SKM-1 (cell line): ENCODE measurements around the gene RAB4B.
"Not testable (repeated sequence)": the region's sequence is repeated elsewhere in the genome, so short reads cannot be mapped to it uniquely, and the experiment has no call there.

ENCODE experiments used
- DNase-seq: peaks from one replicate; lab custom pipeline; 2025; ENCODE audit not compliant: unreplicated experiment; lab: John Stamatoyannopoulos, UW

Gene RAB4B

GRCh38 chr19:40815223-40815622, 37.2 kb downstream of the RAB4B start:
- DNase-seq = no peak

- DNase-seq = not testable (repeated sequence)
These were observed 40.7 kb downstream of the RAB4B start for GRCh38 chr19:40818480-40819399.

DNA sequence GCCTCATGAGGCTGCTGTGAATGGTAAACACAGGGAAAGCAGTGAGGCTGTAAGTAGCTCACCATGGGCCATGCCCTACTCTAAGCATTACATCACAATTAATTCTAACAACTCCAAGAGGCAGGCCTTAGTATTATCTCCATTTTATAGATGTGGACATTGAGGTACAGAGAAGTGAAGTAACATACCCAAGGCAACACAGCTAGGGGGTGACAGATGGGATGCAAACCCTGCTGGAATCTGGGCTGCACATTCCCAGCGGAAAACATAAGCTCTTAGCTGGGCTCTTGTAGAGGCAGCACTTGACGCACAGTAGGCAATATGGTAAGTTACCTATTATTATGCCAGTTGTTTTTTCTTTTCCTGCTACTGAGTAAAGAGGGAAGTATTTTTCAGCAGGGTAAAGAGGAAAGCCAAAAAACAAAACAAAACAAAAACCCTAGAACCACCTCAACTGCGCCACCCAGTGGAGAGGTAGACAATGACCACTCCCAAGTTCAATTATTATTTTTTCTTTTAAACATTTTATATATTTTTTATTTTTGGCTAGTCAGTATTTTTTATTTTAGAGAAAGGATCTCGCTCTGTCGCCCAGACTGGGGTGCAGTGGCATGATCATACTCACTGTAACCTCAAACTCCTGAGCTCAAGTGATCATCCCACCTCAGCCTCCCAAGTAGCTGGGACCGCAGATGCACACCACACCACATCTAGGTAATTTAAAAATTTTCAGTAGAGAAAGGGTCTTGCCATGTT, 41.6 kb downstream of the RAB4B start:
- DNase-seq = not testable (repeated sequence)

- DNase-seq = no peak
These were observed 44.1 kb downstream of the RAB4B start for GRCh38 chr19:40822161-40822560.

- DNase-seq = peak; percentile 72
These were observed 44.9 kb downstream of the RAB4B start for GRCh38 chr19:40822704-40823553.

GRCh38 chr19:40824916-40825315, 46.9 kb downstream of the RAB4B start:
- not testable (repeated sequence) for DNase-seq

- DNase-seq = not testable (repeated sequence)
These were observed 47.5 kb downstream of the RAB4B start for GRCh38 chr19:40825460-40826095.

- not testable (repeated sequence) for DNase-seq
These were observed 48.3 kb downstream of the RAB4B start for GRCh38 chr19:40826312-40826698.

DNA sequence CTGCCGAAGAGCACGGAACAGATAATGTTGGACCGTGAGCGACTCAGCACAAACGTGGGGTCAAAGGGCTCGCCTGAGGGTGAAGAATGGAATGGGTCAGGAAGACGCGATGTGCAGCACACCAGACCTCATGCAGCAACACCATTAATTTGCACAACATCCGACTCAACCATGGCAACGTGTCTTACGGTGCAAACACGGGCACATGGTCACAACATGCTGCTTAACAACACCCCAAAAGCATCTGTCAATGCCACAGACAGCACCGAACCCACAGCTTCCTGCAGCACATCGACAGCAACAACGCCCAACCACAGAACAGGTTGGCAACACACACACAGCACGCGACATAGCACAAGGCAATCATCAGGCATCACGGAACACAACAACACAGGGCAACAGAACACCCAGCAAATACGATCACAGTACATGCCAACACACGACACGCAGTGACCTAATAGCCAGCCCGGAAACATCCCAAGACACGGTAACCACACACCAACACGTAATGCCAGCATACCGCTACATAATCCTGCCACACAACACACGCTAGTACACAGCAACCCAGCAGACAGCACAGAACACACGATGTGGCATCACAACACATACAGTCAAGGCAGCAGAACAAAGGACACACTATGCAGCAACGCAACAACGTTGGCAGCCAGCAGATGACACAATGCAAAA, 48.8 kb downstream of the RAB4B start:
- not testable (repeated sequence) for DNase-seq

- DNase-seq = no peak
These were observed 49.6 kb downstream of the RAB4B start for GRCh38 chr19:40827386-40828247.

GRCh38 chr19:40829205-40829604, 51.2 kb downstream of the RAB4B start:
- DNase-seq = no peak

DNA sequence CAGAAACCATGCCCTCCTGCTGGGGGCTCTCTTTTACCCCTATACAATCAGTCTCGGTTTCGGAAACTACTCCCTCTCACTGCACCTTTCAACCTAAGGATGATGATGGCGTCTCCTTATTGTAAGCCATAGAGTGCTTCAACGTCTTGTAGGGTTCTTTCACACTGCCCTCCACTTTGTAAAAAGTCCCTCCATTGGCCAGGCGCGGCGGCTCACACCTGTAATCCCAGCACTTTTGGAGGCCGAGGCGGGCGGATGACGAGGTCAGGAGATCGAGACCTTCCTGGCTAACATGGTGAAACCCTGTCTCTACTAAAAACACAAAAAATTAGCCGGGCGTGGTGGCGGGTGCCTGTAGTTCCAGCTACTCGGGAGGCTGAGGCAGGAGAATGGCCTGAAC, 52.7 kb downstream of the RAB4B start:
- DNase-seq = not testable (repeated sequence)

DNA sequence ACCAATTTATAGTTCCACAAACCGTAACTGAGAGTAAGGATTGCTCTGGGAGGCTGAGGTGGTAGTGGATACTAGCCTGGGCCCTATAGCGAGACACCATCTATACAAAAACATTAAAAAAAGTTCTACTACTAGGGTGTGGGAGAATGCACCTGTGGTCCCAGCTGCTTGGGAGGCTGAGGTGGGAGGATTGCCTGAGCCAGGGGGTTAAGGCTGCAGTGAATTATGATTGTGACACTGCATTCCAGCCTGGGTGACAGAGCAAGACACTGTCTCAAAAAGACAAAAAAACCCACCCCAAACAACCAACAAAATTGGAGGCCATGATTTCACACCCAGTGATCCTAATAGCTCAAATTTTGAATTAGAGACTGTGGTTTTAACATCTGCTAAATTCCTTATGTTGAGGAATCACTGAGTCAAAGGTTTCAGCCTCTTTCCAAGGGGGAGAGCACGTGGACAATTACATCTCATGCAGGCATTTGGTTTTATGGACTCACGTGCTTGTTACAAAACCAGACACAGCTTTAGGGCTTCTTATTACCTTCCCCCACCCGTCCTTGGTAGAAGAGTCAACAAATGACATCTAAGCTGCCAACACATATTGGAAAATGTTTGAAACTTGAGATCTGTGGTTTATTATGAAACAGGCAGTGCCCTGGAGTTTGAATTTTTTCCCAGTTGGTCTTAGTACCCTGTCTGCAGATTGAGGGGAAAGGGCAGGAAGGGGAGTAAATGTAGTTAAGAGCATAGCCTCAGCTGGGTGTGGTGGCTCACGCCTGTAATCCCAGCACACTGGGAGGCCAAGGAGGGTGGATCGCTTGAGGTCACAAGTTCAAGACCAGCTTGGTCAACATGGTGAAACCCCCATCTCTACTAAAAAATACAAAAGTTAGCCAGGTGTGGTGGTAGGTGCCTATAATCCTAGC, 53.7 kb downstream of the RAB4B start:
- peak; percentile 63 for DNase-seq

DNA sequence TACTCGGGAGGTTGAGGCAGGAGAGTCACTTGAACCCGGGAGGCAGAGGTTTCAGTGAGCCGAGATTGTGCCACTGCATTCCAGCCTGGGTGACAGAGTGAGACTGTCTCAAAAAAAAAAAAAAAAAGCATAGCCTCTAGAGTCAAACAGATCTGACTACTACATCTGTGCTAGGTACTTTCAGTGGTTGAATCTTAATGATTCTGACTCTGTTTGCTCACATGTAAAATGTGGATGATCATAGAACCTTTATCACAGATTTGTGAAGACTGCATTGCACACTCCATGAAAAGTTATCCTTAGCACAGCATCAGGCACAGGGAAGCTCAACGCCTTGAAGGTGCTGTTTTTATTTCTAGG, 54.4 kb downstream of the RAB4B start:
- DNase-seq = not testable (repeated sequence)

GRCh38 chr19:40833728-40834533, 55.9 kb downstream of the RAB4B start:
- DNase-seq = not testable (repeated sequence)

- no peak for DNase-seq
These were observed 58.8 kb downstream of the RAB4B start for GRCh38 chr19:40836754-40837429.

- not testable (repeated sequence) for DNase-seq
These were observed 60.4 kb downstream of the RAB4B start for GRCh38 chr19:40838477-40838876.
